ENCODE results near the gene STK11IP.

DNA sequence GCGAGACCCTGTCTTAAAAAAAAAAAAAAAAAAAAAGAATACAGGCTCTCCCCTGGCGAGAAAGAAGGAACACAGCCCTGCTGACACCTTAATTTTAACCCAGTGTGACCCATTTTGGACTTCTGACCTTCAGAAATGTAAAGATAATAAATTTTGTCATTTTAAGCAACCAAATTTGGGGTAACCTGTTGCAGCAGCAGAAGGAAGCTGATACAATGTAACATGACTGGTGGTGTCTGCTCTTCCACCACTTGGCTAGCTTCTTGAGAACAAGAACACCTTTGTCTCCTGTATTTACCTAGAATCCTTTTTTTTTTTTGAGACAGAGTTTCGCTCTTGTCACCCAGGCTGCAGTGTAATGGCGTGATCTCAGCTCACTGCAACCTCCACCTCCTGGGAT is 6.6 kb upstream of the STK11IP start:
- TF ChIP-seq POLR2AphosphoS5 (IDR thresholded peaks at IDR 0.05; ENCODE audit: low read length) (no peak), BRCA1 (IDR thresholded peaks at IDR 0.05; ENCODE audit: low read depth, low read length) (no peak), ZNF24 (IDR thresholded peaks at IDR 0.05) (no peak)
- TF ChIP-seq, protein P1, sequence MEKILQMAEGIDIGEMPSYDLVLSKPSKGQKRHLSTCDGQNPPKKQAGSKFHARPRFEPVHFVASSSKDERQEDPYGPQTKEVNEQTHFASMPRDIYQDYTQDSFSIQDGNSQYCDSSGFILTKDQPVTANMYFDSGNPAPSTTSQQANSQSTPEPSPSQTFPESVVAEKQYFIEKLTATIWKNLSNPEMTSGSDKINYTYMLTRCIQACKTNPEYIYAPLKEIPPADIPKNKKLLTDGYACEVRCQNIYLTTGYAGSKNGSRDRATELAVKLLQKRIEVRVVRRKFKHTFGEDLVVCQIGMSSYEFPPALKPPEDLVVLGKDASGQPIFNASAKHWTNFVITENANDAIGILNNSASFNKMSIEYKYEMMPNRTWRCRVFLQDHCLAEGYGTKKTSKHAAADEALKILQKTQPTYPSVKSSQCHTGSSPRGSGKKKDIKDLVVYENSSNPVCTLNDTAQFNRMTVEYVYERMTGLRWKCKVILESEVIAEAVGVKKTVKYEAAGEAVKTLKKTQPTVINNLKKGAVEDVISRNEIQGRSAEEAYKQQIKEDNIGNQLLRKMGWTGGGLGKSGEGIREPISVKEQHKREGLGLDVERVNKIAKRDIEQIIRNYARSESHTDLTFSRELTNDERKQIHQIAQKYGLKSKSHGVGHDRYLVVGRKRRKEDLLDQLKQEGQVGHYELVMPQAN (conservative IDR thresholded peaks at IDR 0.05), result no peak
